ENCODE measurements around the gene VSIG4.

The VSIG4 gene

GRCh38 chrX:66008328-66008970 lies 31.4 kb downstream of the VSIG4 start:
- DNase-seq (ENCODE audit: low read depth): no peak

GRCh38 chrX:66007851-66008250 lies 32.0 kb downstream of the VSIG4 start:
- DNase-seq (ENCODE audit: low read depth): no peak

- no peak for DNase-seq (ENCODE audit: low read depth)
Observed at GRCh38 chrX:66005830-66006449, 33.9 kb downstream of the VSIG4 start.

- no peak for DNase-seq (ENCODE audit: low read depth)
Observed at GRCh38 chrX:66004928-66005829, 34.7 kb downstream of the VSIG4 start.

- DNase-seq (ENCODE audit: low read depth): no peak
Observed at GRCh38 chrX:66002824-66003680, 36.8 kb downstream of the VSIG4 start.

- no peak for DNase-seq (ENCODE audit: low read depth)
Observed at GRCh38 chrX:66001596-66001995, 38.3 kb downstream of the VSIG4 start.

GRCh38 chrX:66000628-66001272 lies 39.1 kb downstream of the VSIG4 start:
- no peak for DNase-seq (ENCODE audit: low read depth)

GRCh38 chrX:66000178-66000577 lies 39.7 kb downstream of the VSIG4 start:
- DNase-seq (ENCODE audit: low read depth): no peak

GRCh38 chrX:65999563-66000148 lies 40.2 kb downstream of the VSIG4 start:
- no peak for DNase-seq (ENCODE audit: low read depth)

- DNase-seq (ENCODE audit: low read depth): no peak
Observed at GRCh38 chrX:65999029-65999562, 40.8 kb downstream of the VSIG4 start.

GRCh38 chrX:65997978-65998717 lies 41.7 kb downstream of the VSIG4 start:
- DNase-seq (ENCODE audit: low read depth): no peak

- no peak for DNase-seq (ENCODE audit: low read depth)
Observed at GRCh38 chrX:65994519-65995506, 45.1 kb downstream of the VSIG4 start.

GRCh38 chrX:65993915-65994460 lies 45.9 kb downstream of the VSIG4 start:
- DNase-seq (ENCODE audit: low read depth): no peak

- DNase-seq (ENCODE audit: low read depth): no peak
Observed at GRCh38 chrX:65993332-65993731, 46.5 kb downstream of the VSIG4 start.

- DNase-seq (ENCODE audit: low read depth): no peak
Observed at GRCh38 chrX:65990702-65991101, 49.2 kb downstream of the VSIG4 start.

GRCh38 chrX:65987811-65988210 lies 52.1 kb downstream of the VSIG4 start:
- no peak for DNase-seq (ENCODE audit: low read depth)

- DNase-seq (ENCODE audit: low read depth): no peak
Observed at GRCh38 chrX:65985922-65986588, 53.8 kb downstream of the VSIG4 start.

- DNase-seq (ENCODE audit: low read depth): no peak
Observed at GRCh38 chrX:65985211-65985610, 54.7 kb downstream of the VSIG4 start.
